ENCODE results near the gene ZBTB12. TPM values are rescaled to one million over a fixed set of nuclear protein-coding genes. Genes with fewer than 3 reads are reported as not detected.

Gene ZBTB12
- total RNA-seq, 1 donor from 2014 or later = 37.1 TPM

- TF ChIP-seq, protein P1, sequence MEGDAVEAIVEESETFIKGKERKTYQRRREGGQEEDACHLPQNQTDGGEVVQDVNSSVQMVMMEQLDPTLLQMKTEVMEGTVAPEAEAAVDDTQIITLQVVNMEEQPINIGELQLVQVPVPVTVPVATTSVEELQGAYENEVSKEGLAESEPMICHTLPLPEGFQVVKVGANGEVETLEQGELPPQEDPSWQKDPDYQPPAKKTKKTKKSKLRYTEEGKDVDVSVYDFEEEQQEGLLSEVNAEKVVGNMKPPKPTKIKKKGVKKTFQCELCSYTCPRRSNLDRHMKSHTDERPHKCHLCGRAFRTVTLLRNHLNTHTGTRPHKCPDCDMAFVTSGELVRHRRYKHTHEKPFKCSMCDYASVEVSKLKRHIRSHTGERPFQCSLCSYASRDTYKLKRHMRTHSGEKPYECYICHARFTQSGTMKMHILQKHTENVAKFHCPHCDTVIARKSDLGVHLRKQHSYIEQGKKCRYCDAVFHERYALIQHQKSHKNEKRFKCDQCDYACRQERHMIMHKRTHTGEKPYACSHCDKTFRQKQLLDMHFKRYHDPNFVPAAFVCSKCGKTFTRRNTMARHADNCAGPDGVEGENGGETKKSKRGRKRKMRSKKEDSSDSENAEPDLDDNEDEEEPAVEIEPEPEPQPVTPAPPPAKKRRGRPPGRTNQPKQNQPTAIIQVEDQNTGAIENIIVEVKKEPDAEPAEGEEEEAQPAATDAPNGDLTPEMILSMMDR (IDR thresholded peaks at IDR 0.05; ENCODE audit: unreplicated experiment) = peak; percentile 54
- H3K4me1 Mint-ChIP-seq = no peaks in the 10 kb centered on the region
- no peaks in the 10 kb centered on the region for H3K27me3 Mint-ChIP-seq (ENCODE audit: low read depth)
- H3K9me3 Mint-ChIP-seq = no peaks in the 10 kb centered on the region
- H3K36me3 Mint-ChIP-seq = peaks cover 43% of the 10 kb centered on the region
- no peak overlapping the region for H3K4me3 Mint-ChIP-seq
- H3K27ac Mint-ChIP-seq = no peak overlapping the region
- no peak for DNase-seq (ENCODE audit: low spot score in 2 of 2, unreplicated experiment in 2 of 2)
Measured at GRCh38 chr6:31888276-31889258, 13.3 kb downstream of the ZBTB12 start.

- Mint-ChIP-seq H3K36me3 (peaks cover 43% of the 10 kb centered on the region), H3K4me3 (no peak overlapping the region), H3K27ac (no peak overlapping the region), H3K9me3 (no peaks in the 10 kb centered on the region), H3K27me3 (ENCODE audit: low read depth) (no peaks in the 10 kb centered on the region), H3K4me1 (no peaks in the 10 kb centered on the region)
- TF ChIP-seq, protein P1 (IDR thresholded peaks at IDR 0.05; ENCODE audit: unreplicated experiment) = no peak
- no peak for DNase-seq (ENCODE audit: low spot score in 2 of 2, unreplicated experiment in 2 of 2)
Measured at GRCh38 chr6:31887173-31888007, 14.5 kb downstream of the ZBTB12 start.

DNA sequence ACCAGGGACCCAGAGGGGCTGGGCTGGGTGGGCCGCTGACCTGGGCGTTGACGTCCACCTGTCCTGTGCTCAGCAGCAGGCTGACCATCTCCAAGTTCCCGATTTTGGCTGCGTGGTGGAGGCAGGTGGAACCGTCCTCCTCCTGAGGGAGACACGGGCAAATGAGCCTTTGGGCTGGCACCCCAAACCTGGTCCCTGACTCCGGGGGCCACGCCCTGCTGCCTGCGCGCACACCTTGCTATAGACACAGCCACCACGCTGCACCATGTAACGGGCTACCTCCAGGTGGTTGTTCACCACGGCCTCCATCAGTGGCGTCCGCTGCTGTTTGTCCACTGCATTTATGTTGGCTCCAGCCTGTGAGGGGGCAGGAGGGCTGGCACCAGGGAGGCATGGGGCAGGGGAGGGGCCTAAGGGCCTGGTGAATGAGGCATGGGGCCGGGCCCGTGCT, 15.3 kb downstream of the ZBTB12 start:
- DNase-seq (ENCODE audit: low spot score in 2 of 2, unreplicated experiment in 2 of 2) = no peak
- TF ChIP-seq, protein P1 (IDR thresholded peaks at IDR 0.05; ENCODE audit: unreplicated experiment) = no peak
- no peaks in the 10 kb centered on the region for H3K4me1 Mint-ChIP-seq
- H3K36me3 Mint-ChIP-seq = peaks cover 40% of the 10 kb centered on the region
- H3K9me3 Mint-ChIP-seq = no peaks in the 10 kb centered on the region
- H3K4me3 Mint-ChIP-seq = no peak overlapping the region
- no peaks in the 10 kb centered on the region for H3K27me3 Mint-ChIP-seq (ENCODE audit: low read depth)
- no peak overlapping the region for H3K27ac Mint-ChIP-seq

GRCh38 chr6:31884528-31885035, 17.3 kb downstream of the ZBTB12 start:
- DNase-seq (ENCODE audit: low spot score in 2 of 2, unreplicated experiment in 2 of 2) = no peak
- Mint-ChIP-seq H3K9me3 (no peaks in the 10 kb centered on the region), H3K4me1 (no peaks in the 10 kb centered on the region), H3K27me3 (ENCODE audit: low read depth) (no peaks in the 10 kb centered on the region), H3K27ac (no peak overlapping the region), H3K4me3 (no peak overlapping the region), H3K36me3 (peaks cover 44% of the 10 kb centered on the region)
- TF ChIP-seq, protein P1 (IDR thresholded peaks at IDR 0.05; ENCODE audit: unreplicated experiment) = no peak

DNA sequence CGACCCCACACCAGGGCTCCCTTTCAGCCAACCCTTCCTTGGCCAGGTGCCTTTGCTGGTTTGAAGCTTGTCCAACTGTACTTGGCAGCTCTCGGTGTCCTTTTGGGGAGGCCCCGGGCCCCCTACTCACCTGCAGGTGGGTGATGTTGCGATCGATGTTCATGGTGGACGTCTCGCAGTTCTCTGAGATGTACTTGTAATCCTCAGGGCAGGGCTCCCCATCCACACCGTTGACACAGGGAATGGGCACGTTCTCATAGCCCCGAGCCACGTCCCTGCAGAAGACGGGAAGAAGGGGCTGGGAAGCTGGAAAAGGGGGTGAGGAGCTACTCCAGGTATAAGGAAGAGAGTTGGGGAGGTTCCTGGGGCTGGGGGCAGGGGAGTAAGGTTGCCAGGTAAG, 18.2 kb downstream of the ZBTB12 start:
- H3K27me3 Mint-ChIP-seq (ENCODE audit: low read depth) = no peaks in the 10 kb centered on the region
- H3K9me3 Mint-ChIP-seq = no peaks in the 10 kb centered on the region

More for the DNA sequence above, 18.2 kb downstream of the ZBTB12 start:
- H3K27ac Mint-ChIP-seq = no peak overlapping the region
- no peak for DNase-seq (ENCODE audit: low spot score in 2 of 2, unreplicated experiment in 2 of 2)
- TF ChIP-seq, protein P1 (IDR thresholded peaks at IDR 0.05; ENCODE audit: unreplicated experiment) = no peak
- no peak overlapping the region for H3K4me3 Mint-ChIP-seq
- peaks cover 42% of the 10 kb centered on the region for H3K36me3 Mint-ChIP-seq
- no peaks in the 10 kb centered on the region for H3K4me1 Mint-ChIP-seq

Measured in mesothelial cell of epicardium (in vitro differentiated cells).